Stimulated activated CD8-positive, alpha-beta memory T cell treated with anti-CD3 and anti-CD28 coated beads, Interleukin-4, amount 100 ng/mL, for 48 hours (primary cell): ENCODE measurements around the gene DNAJC15.
A peak's percentile ranks its signal among the peaks of the same experiment; 100 is the strongest.
"Not testable (repeated sequence)": the region's sequence is repeated elsewhere in the genome, so short reads cannot be mapped to it uniquely, and the experiment has no call there.

Source experiments
- DNase-seq: peaks from one replicate; pipeline ENCODE4 v3.0.0-alpha.2; 2020

Gene DNAJC15

DNA sequence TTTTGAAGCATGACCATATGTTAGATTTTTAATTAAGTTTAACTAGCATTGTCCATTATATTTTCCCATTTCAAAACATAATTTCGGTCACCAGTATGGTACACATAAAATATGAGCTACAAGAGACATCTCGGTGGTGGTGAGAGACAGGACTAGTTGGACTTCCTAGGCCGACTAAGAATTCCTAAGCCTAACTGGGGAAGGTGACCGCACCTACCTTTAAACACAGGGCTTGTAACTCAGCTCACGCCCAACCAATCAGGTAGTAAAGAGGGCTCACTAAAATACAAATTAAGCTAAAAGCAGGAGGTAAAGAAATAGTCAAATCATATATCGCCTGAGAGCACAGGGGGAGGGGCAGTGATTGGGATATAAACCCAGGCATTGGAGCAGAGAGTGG is 22.9 kb downstream of the DNAJC15 start:
- no peak for DNase-seq

DNA sequence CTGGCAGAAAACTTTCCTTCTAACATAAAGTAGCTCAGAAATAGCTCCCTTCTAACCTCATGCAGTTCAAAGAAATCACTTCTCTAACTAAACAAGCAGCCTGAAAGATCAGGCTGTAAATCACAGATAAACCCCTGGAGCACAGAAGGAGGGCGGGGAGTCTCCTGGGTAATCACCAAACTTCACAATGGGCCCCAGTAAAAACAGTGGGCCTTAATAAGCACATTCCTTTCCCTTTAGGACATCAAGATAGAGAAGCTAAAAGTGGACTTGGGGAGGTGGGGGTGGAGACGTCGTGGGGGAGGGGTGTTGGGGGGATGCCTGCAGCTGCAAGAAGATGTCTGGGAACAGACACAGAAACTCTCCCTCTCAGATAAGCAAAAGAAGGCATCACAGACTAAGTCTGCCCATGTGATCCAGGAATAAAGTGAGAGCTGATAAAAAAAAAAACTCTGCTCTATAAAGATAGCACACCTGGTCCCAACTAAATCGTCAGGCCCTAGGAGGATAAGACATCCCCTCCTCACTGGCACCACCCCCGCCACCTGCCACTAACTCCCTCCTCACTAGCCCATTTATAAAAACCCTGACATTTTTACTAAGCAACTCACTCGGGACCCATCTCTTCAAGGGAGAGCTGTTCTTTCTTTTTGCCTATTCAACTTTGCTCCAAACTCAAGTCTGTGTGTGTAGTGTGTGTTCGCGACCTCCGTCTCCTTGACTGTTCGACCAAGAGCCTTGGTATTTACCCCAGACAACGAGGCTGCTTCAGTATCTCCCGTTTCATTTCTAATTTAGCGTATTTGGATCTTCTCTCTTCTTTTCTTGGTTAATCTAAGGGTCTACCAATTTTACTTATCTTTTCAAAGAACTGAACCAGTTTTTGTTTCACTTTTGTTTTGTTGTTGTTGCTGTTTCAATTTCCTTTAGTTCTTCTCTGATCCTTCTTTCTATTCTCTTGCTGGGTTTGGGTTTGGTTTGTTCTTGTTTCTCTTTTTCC is 31.7 kb downstream of the DNAJC15 start:
- no peak for DNase-seq

DNA sequence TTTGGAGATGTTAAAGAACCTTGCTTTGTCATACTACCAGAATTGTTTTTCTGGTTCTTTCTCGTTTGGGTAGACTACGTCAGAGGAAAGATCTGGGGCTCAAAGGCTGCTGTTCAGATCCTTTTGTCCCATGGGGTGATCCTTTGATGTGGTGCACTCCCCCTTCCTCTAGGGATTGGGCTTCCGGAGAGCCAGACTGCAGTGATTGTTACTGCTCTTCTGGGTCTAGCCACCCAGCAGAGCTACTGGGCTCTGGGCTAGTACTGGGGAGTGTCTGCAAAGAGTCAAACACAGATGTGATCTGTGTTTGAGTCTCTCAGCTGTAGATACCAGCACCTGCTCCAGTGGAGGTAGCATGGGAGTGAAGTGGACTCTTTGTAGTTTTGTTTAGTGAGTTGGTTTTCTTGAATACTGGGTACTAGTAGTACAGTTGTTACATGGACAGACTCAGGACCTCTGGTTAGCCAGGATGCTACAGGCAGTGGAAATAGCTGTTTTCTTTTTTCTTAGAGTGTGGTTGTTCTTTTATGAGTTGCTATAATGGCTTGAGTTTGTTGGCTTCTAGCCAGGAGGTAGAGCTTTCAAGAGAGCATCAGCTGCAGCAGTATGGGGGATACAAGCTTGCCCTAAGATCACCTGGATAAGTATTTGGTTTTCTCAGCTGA is 34.4 kb downstream of the DNAJC15 start:
- peak; percentile 31 for DNase-seq

DNA sequence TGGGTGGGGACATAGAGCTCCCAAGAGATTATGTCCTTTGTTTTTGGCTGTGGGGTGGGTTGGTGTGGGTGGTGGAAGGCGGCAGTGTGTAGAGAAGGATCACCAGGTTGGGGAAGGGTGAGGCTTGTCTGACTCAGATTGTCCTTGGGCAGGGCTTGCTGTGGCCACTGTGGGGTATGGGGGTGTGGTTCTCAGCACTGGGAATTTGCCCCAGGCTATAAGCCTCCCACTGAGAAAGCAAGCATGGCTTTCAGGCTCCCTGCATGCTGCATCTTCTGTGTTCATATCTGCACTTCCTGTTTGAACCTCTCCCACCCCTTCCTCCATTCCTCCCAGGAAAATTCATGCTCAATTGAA is 34.9 kb downstream of the DNAJC15 start:
- DNase-seq = peak; percentile 54

DNA sequence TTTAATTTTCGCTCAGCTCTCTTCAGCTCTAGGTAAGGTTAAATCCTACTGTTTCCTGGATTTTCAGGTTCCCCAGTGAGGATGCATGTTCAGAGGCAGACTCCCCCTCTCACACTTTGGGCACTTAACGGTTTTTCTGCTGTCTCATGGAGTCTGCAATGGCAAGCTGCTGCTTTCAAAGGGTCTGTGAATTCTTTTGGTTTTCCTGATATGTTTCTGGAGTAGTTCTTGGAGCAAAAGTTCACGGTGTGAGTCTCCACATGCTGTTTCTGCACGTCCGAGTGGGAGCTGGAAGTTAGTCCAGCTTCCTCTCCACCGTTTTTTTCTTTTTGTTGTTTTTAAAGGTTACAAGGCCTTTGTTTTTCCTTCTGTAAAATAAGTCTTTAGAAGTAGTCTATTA is 35.4 kb downstream of the DNAJC15 start:
- DNase-seq = no peak

DNA sequence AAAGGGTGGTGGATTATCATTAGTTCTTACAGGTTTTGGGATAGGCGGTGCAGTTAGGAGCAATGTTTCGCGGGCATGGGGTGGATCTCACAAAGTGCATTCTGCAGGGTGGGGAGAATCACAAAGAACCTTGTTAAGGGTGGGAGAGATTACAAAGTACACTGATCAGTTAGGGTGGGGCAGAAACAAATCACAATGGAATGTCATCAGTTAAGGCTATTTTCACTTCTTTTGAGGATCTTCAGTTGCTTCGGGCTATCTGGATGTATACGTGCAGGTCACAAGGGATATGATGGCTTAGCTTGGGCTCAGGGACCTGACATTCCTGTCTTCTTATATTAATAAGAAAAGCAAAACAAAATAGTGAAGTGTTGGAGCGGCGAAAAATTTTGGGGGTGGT is 36.4 kb downstream of the DNAJC15 start:
- DNase-seq = not testable (repeated sequence)

DNA sequence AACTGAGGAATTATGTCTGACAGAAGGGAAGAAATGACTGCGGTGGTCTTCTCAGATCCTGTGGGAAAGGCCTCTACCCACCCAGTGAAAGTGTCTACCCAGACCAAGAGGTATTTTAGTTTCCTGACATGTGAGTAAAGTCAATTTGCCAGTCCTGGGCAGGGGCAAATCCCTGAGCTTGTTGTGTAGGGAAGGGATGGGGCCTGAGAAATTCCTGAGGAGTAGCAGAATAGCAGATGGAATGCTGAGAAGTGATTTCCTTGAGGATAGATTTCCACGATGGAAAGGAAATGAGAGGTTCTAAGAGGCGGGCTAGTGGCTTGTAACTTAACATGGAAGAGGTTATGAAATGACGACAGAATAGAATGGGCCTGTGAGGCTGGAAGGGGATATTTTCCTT is 37.4 kb downstream of the DNAJC15 start:
- not testable (repeated sequence) for DNase-seq

DNA sequence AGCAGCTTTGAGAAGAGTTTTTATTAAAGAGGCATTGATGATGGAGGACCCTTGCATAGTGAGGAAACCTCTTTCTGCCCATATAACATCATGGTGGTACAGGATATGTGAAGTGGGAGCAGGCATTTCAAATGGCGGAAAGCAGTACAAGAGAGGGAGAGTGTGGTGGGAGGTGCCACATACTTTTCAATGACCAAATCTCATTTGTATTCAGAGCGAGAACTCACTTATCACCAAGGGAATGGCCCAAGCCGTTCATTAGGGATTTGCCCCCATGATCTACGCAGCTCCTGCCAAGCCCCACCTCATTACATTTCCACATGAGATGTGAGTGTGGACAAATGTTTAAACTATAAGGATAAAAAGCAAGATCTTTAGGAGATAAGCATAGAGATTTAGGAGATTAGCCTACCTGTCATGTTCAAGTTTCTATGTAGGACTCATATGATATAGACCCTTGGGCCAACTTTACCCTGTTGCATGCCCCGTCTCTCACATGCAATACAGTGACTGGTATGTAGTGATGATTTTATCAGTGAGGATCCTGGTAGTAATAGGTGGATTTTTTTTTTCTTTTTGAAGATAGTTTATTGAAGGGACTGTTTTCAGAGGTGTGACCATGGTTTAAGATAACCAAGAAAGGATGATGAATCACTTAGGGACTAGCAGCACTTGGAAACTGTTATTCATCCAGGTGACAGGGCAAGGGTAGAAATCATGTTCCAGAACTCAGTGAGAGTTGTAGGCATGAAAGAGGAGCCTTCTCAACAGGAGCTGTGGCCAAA is 38.3 kb downstream of the DNAJC15 start:
- no peak for DNase-seq

DNA sequence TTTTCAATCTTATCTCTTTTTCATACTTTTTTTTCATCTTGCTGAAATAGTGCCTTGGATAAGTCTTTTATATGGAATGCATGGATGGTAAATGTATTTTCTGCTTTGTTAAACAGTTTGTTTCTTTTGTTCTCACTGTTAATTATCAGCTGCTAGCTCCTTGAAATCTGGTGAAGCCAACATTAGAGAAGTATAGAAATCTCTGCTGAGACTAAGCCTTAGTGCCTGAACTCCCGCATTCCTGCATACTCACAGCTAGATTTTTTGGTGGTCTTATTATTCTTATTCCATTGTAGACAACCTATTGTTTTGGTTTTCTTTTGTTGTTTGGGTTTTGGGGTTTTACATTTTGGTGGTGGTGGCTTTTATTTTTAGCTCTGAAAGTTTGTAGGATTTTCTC is 48.4 kb downstream of the DNAJC15 start:
- DNase-seq = no peak

DNA sequence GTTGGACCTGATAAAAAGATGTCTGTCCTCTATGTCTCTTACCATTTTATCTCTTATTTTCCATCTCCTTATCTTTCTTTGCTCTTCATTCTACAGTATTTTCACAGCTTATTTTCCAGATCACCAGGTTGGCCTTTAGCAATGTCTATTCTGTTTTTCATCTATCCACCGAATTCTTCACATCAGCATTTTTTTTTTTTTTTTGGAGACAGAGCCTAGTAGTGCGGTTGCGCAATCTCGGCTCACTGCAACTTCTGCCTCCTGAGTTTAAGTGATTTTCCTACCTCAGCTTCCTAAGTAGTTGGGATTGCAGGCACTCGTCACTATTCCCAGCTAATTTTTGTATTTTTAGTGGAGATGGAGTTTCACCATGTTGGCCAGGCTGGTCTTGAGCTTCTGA is 49.0 kb downstream of the DNAJC15 start:
- no peak for DNase-seq

DNA sequence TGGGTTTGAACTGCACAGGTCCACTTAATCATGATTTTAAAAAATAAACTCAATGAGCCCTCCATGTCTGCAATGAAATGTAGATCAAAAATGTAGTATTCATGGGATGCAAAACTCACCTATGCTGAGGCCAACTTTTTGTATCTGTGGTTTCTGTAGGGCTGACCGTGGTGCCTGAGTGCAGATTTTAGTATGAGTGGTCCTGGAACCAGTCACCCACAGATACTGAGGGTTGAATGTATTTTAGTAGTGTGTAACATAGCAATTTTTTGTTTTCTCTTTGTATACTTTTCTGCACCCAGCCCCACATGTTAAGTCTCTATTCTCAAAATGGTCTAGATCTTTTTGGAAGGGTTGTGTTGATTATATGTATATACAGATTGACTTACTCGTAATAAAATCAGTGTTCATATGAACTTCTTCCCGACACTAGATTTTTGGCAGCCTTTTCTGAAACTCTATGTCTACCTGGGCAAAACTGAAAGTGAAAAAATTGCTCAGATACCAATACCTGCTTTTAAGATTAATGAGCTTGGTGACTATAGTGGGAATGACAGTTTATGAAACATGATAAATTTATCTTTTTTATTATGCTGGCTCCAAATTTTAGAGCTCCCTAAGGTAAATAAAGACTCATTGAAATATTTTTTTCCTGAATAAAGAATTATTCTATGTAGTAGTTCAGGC is 51.6 kb downstream of the DNAJC15 start:
- no peak for DNase-seq

DNA sequence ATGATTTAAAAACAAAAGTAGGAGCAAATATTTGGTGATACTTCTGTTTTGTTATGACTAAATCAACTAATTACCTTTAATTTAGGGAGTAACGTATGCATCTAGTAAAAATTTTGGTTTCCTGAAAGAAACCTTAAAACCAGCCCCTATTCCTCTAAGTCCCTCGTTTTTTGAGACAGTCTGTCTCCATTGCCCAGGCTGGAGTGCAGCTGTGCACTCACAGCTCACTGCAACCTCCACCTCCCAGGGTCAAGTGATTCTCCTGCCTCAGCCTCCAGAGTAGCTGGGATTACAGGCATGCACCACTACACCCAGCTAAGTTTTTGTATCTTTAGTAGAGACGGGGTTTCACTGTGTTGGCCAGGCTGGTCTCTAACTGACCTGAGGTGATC is 52.1 kb downstream of the DNAJC15 start:
- DNase-seq = not testable (repeated sequence)

DNA sequence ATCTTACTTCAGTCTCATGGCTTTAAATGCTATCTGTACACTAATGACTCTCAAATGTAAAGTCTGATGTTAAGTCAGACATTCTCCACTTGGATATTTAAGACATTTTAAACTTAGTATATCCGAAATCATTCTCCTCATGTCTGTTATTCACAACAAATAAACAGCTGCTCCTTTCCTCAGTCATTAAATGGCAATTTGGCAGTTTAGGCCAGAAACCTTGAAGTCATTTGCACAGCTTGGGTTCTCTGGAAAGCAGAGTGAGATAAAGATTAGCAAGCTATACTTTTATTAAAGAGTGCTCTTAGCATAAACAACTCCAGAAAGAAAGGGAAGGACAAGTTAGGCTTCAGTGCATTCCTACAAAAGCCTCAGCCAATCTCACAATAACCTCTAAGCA is 53.7 kb downstream of the DNAJC15 start:
- DNase-seq = no peak

DNA sequence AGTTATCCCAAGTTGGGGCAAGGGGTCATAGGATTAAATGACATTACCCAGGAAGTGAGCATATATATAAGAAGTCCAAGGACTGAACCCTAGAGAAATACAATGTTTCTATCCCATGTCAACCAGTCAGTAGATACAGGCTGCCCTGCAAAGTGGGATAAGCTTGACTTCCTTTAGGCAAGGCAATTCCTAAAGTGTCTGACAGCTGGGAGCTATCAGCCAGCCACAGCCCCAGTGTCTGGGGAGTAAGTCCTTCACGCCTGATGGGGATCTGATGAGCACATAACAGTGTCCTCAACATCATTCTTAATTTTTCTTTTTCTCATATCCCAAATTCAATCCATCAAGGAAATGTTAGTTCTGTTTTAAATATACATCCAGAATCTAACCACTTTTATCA is 54.1 kb downstream of the DNAJC15 start:
- DNase-seq = no peak

DNA sequence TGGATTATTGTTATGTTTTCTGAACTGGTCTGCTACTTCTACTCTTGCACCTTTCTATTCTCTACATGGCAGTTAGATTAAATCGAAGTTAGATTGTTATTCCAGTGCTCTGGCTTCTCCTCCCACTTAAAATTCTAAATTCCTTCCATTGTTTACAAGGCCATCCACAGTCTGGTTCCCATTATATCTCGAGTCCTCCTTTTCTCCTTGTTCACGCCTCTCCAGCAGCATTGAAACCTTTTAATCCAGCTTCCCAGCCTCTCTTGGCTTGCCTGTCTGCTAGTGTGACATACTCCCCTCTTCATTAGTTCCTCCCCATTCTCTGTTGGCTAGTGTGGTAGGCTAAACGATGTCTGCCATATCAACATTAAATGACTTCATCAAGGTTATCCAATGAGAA is 54.5 kb downstream of the DNAJC15 start:
- DNase-seq = no peak

DNA sequence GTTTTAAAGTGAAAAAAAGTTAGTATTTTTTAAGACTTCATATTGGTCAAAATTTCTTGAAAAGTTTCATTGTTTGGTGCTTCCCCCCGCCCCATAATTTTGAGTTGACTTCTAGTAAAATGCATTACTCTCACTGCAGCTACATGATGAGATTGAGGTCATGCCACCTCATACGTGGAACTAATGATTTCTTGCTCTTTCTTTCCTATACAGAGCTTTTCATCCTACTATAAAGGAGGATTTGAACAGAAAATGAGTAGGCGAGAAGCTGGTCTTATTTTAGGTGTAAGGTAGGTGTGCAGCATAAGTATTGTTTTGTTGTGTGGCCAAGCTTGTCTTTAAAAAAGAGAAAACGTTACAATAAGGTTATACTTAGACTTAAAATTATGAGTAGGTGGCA is 55.0 kb downstream of the DNAJC15 start:
- no peak for DNase-seq

DNA sequence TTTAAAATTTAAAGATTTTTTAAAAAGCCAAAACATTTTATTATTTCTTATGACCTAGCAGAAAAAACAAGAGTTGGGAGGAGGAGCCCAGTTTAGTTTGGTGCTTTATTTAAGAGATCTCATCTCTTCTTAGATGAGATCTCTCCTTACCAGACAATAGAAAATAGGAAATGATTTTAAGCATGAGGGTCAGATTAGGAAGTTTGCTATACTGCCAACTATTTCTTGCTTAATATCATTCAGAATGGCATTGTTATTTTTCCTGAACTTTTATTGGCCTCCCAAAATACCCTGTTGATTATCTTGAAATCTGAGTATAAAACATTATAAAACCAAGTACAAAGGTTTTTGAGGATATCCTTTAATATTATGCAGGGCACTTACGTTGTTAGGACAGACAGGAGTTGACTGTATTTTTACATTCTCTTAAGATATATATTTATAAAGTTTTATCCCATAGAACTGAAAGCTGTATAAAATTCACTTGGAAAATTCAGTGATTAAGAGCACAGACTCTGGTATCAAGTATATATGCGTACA is 56.1 kb downstream of the DNAJC15 start:
- no peak for DNase-seq

DNA sequence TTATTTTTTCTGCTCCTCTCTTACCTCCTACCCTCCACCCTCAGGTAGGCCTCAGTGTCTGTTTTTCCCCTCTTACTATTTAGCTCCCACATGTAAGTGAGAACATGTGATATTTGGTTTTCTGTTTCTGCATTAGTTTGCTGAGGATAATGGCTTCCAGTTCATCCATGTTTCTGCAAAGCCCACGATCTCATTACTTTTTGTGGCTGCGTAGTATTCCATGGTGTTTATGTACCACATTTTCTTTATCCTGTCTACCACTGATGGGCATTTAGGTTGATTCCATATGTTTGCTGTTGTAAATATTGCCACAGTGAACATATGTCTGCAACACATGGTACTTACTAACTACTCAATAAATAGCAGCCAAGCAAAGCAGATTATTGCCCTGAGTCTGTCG is 56.8 kb downstream of the DNAJC15 start:
- DNase-seq = no peak

DNA sequence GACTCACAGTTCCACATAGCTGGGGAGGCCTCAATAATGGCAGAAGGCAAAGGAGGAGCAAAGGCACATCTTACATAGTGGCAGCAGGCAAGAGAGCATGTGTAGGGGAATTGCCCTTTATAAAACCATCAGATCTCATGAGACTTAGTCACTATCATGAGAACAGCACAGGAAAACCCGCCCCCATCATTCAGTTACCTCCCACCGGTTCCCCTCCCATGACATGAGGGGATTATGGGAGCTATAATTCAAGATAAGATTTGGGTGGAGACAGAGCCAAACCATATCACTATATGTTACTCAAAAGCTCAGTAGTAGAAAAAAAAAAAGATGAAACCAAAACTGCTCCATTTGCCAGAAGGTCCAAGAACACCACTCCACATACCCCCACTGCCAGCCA is 58.5 kb downstream of the DNAJC15 start:
- DNase-seq = no peak

DNA sequence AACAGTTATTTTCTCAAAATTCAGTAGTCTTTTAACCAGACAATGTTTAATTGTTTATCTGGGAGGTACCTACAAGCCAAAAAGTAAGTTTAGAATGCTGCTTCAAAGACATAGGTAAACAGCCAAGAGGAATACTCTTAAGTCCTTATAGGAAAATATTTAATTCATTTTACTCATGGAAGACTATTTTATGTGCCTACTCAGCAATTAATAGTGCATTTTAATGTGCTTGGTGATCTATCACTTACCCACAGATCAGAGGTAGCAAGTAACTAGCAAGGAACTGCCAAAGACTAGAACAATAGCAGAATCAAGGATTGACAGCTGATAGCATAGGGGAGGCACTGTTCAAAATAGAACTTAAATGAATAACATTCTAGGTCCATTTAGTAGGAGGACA is 60.4 kb downstream of the DNAJC15 start:
- no peak for DNase-seq

DNA sequence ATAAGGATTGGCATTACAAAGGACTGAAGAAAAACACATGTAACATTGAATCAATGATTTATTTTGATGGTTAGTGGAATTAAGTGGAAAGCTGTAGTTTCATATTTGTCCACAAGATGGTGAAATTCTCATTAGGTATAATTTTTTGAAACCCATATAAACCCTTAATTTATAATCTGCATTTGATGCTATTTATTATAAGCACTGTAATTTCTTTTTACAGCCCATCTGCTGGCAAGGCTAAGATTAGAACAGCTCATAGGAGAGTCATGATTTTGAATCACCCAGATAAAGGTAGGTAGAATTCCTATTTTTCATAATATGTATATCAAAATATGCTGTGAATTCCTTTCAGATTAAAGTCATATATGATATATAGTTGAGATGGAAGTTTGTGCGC is 62.2 kb downstream of the DNAJC15 start:
- DNase-seq = no peak

DNA sequence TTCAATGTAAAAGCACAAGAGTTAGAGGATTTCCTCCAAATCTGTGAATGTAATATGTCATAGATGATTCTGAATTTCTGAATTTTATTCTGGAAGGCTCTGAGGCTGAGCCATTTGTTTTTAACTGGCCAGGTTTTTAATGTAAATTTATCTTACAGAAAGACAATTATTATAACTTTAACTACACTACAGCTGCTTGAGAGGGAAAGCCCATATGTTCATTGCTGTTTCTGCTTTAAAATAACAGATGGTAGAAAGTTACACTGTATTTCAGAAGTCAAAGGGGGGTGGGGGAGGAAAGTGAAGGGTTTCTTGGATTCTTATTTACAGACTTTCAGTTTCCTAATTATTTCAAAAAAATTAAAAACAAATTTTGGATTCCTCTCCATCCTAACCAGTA is 62.8 kb downstream of the DNAJC15 start:
- DNase-seq = no peak

DNA sequence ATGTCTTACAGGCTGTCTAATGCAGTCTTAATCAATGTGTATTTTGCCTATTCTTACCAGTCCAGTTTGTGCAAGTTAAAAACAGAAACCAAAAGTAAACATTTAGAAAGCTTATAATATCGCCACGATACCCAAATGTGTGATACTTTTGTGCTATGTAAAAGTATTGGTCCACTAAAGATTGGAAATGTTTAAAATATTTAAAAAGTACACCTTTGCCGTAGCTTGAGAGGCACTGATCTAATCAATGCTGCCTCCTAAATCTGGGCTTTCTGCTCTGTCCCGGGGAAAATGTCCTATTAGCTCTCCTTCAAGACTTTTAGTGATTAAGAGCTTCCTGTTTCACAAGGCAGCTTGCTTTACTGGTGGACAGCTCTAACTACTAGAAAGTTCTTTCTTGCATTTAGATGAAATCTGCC is 64.7 kb downstream of the DNAJC15 start:
- no peak for DNase-seq
